Astrocyte (in vitro differentiated cells and primary cell): Measurements from ENCODE around the gene HASPIN. TPM values are rescaled to one million over a fixed set of nuclear protein-coding genes. Genes with fewer than 3 reads are reported as not detected.

Experiments
- DNase-seq: peaks from one replicate; pipeline ENCODE4 v3.0.0-alpha.2; 2010; ENCODE audit warnings: low read depth
- FAIRE-seq: peaks from 2 replicates; lab custom pipeline; 2011; peaks lifted over from hg19 to GRCh38; lab: Jason Lieb, UNC
- H2AFZ ChIP-seq: 2 replicates; pipeline ENCODE4 v1.6.0; 2012; ENCODE audit warnings: low read depth, low read length, inconsistent platforms
- H3K27ac ChIP-seq: 2 replicates; pipeline ENCODE4 v1.5.1; 2011; ENCODE audit warnings: low read depth, low read length, inconsistent platforms
- H3K27me3 ChIP-seq: 2 replicates; pipeline ENCODE4 v1.6.0; 2011; ENCODE audit warnings: low read length, inconsistent platforms; ENCODE audit not compliant: insufficient read depth
- H3K36me3 ChIP-seq: 2 replicates; pipeline ENCODE4 v1.5.1; 2011; ENCODE audit warnings: low read length, inconsistent platforms; ENCODE audit not compliant: insufficient read depth
- H3K4me1 ChIP-seq: 2 replicates; pipeline ENCODE4 v1.5.1; 2011; ENCODE audit warnings: low read length, inconsistent platforms; ENCODE audit not compliant: insufficient read depth
- H3K4me2 ChIP-seq: 2 replicates; pipeline ENCODE4 v1.6.0; 2012; ENCODE audit warnings: low read length, inconsistent platforms
- H3K4me3 ChIP-seq: 2 replicates; pipeline ENCODE4 v1.5.1; 2011; ENCODE audit warnings: low read depth, mild to moderate bottlenecking, low read length, inconsistent platforms; ENCODE audit not compliant: insufficient read depth
- H3K79me2 ChIP-seq: 2 replicates; pipeline ENCODE4 v1.6.0; 2012; ENCODE audit warnings: mild to moderate bottlenecking, low read length, inconsistent platforms; ENCODE audit not compliant: insufficient read depth
- H3K9ac ChIP-seq: 2 replicates; pipeline ENCODE4 v1.6.0; 2012; ENCODE audit warnings: mild to moderate bottlenecking, low read length, inconsistent platforms
- H3K9me3 ChIP-seq: 2 replicates; pipeline ENCODE4 v1.5.1; 2012; ENCODE audit warnings: low read depth, mild to moderate bottlenecking, low read length, inconsistent platforms; ENCODE audit not compliant: insufficient read depth
- H4K20me1 ChIP-seq: 2 replicates; pipeline ENCODE4 v1.6.0; 2012; ENCODE audit warnings: low read length, inconsistent platforms; ENCODE audit not compliant: insufficient read depth
- H3K27ac Mint-ChIP-seq: one replicate; pipeline ENCODE4 v1.8.0; 2021; ENCODE audit warnings: mild to moderate bottlenecking, mixed read lengths; ENCODE audit not compliant: unreplicated experiment
- H3K27me3 Mint-ChIP-seq: one replicate; pipeline ENCODE4 v1.8.0; 2021; ENCODE audit warnings: low read depth, mixed read lengths; ENCODE audit not compliant: unreplicated experiment
- H3K36me3 Mint-ChIP-seq: one replicate; pipeline ENCODE4 v1.8.0; 2021; ENCODE audit warnings: low read depth, mixed read lengths; ENCODE audit not compliant: unreplicated experiment
- H3K4me1 Mint-ChIP-seq: one replicate; pipeline ENCODE4 v1.8.0; 2021; ENCODE audit warnings: low read depth, mixed read lengths; ENCODE audit not compliant: unreplicated experiment
- H3K4me3 Mint-ChIP-seq: one replicate; pipeline ENCODE4 v1.8.0; 2021; ENCODE audit warnings: mild to moderate bottlenecking, moderate library complexity, mixed read lengths; ENCODE audit not compliant: unreplicated experiment
- H3K9me3 Mint-ChIP-seq: one replicate; pipeline ENCODE4 v1.8.0; 2021; ENCODE audit warnings: mild to moderate bottlenecking, mixed read lengths; ENCODE audit not compliant: unreplicated experiment
- CTCF ChIP-seq: IDR thresholded peaks from 2 replicates; pipeline ENCODE4 v1.5.1; 2011; ENCODE audit warnings: low read depth, mild to moderate bottlenecking, inconsistent platforms, low read length, moderate library complexity; ENCODE audit not compliant: insufficient read depth
- EZH2 ChIP-seq: IDR thresholded peaks from 2 replicates; pipeline ENCODE4 v1.6.1; 2012; ENCODE audit warnings: mild to moderate bottlenecking, low read length, inconsistent platforms; ENCODE audit not compliant: insufficient read depth
- total RNA-seq: library from RNA; stranded (reverse); gene quantifications from 2 replicates; pipeline ENCODE4 v1.2.1, GENCODE V29; 2021

The HASPIN gene
- total RNA-seq, 1 donor from 2014 or later: 2.4 TPM

- no peak for TF ChIP-seq EZH2
- no peak for TF ChIP-seq CTCF
- no peaks in the 10 kb centered on the region for H4K20me1 ChIP-seq
- Mint-ChIP-seq H3K27me3 (peaks cover 6% of the 10 kb centered on the region), H3K4me3 (no peak overlapping the region), H3K4me1 (peaks cover 9% of the 10 kb centered on the region), H3K36me3 (peaks cover under 1% of the 10 kb centered on the region), H3K9me3 (peaks cover 1% of the 10 kb centered on the region), H3K27ac (peak overlapping the region; percentile 81)
- no peak for FAIRE-seq
- no peaks in the 10 kb centered on the region for H3K36me3 ChIP-seq
- H3K4me3 ChIP-seq: no peak overlapping the region
- H3K79me2 ChIP-seq: no peaks in the 10 kb centered on the region
- H3K27me3 ChIP-seq: no peaks in the 10 kb centered on the region
- peaks cover 13% of the 10 kb centered on the region for H3K4me1 ChIP-seq
- no peak overlapping the region for H3K27ac ChIP-seq
- H3K9me3 ChIP-seq: no peaks in the 10 kb centered on the region
- peak overlapping the region; percentile 41 for H3K4me2 ChIP-seq
- DNase-seq: peak; percentile 65
- H2AFZ ChIP-seq: no peak overlapping the region
- H3K9ac ChIP-seq: no peak overlapping the region
Observed at GRCh38 chr17:3773511-3773910, 49.8 kb downstream of the HASPIN start.

- peaks cover 13% of the 10 kb centered on the region for H3K4me1 ChIP-seq
- Mint-ChIP-seq H3K4me3 (no peak overlapping the region), H3K27ac (no peak overlapping the region), H3K9me3 (no peaks in the 10 kb centered on the region), H3K27me3 (peaks cover 7% of the 10 kb centered on the region), H3K4me1 (peaks cover 9% of the 10 kb centered on the region), H3K36me3 (no peaks in the 10 kb centered on the region)
- no peaks in the 10 kb centered on the region for H4K20me1 ChIP-seq
- H3K27ac ChIP-seq: no peak overlapping the region
- H3K36me3 ChIP-seq: no peaks in the 10 kb centered on the region
- H3K4me3 ChIP-seq: no peak overlapping the region
- no peak overlapping the region for H2AFZ ChIP-seq
- no peaks in the 10 kb centered on the region for H3K79me2 ChIP-seq
- FAIRE-seq (no peak), DNase-seq (no peak)
- no peak overlapping the region for H3K9ac ChIP-seq
- H3K9me3 ChIP-seq: no peaks in the 10 kb centered on the region
- TF ChIP-seq CTCF (no peak), EZH2 (no peak)
- no peaks in the 10 kb centered on the region for H3K27me3 ChIP-seq
- no peak overlapping the region for H3K4me2 ChIP-seq
Observed at GRCh38 chr17:3773966-3774365, 50.3 kb downstream of the HASPIN start.

Other genes with a start within 250 kb of the HASPIN start
- not detected in 2 replicates for gene ASPA, start 247.9 kb upstream of the HASPIN start, total RNA-seq
- 0.16 and 0.22 TPM in 2 replicates for gene TRPV3, start 166.1 kb upstream of the HASPIN start, total RNA-seq
- gene TRPV1, start 114.5 kb upstream of the HASPIN start, total RNA-seq: 4.3 and 5.2 TPM in 2 replicates
- 6.8 and 7.8 TPM in 2 replicates for gene SHPK, start 87.7 kb upstream of the HASPIN start, total RNA-seq
- 5.8 and 6.5 TPM in 2 replicates for gene CTNS, start 87.1 kb upstream of the HASPIN start, total RNA-seq
- 193 and 194 TPM in 2 replicates for gene TAX1BP3, start 55.3 kb upstream of the HASPIN start, total RNA-seq
- gene EMC6, start 55.1 kb upstream of the HASPIN start, total RNA-seq: 49.7 and 52.2 TPM in 2 replicates
- gene P2RX5, start 27.7 kb upstream of the HASPIN start, total RNA-seq: 2.4 TPM in 2 replicates
- gene ITGAE, start 77.3 kb downstream of the HASPIN start, total RNA-seq: 23.3 and 30.9 TPM in 2 replicates
- gene NCBP3, start 122.3 kb downstream of the HASPIN start, total RNA-seq: 44.5 and 46.7 TPM in 2 replicates
- gene CAMKK1, start 169.2 kb downstream of the HASPIN start, total RNA-seq: 3.8 and 5.1 TPM in 2 replicates
- not detected in 2 replicates for gene P2RX1, start 192.6 kb downstream of the HASPIN start, total RNA-seq
- 1.5 and 1.8 TPM in 2 replicates for gene ATP2A3, start 240.5 kb downstream of the HASPIN start, total RNA-seq